Astrocyte (in vitro differentiated cells and primary cell): ENCODE measurements around the gene ANAPC13.

Source experiments
- EZH2 ChIP-seq: IDR thresholded peaks from 2 replicates; pipeline ENCODE4 v1.6.1; 2012; ENCODE audit warnings: mild to moderate bottlenecking, low read length, inconsistent platforms; ENCODE audit not compliant: insufficient read depth
- TF ChIP-seq, protein P1 (sequence below): IDR thresholded peaks from 2 replicates; pipeline ENCODE4 v1.5.1; 2011; ENCODE audit warnings: low read depth, mild to moderate bottlenecking, inconsistent platforms, low read length, moderate library complexity; ENCODE audit not compliant: insufficient read depth

- TF ChIP-seq, protein P1, sequence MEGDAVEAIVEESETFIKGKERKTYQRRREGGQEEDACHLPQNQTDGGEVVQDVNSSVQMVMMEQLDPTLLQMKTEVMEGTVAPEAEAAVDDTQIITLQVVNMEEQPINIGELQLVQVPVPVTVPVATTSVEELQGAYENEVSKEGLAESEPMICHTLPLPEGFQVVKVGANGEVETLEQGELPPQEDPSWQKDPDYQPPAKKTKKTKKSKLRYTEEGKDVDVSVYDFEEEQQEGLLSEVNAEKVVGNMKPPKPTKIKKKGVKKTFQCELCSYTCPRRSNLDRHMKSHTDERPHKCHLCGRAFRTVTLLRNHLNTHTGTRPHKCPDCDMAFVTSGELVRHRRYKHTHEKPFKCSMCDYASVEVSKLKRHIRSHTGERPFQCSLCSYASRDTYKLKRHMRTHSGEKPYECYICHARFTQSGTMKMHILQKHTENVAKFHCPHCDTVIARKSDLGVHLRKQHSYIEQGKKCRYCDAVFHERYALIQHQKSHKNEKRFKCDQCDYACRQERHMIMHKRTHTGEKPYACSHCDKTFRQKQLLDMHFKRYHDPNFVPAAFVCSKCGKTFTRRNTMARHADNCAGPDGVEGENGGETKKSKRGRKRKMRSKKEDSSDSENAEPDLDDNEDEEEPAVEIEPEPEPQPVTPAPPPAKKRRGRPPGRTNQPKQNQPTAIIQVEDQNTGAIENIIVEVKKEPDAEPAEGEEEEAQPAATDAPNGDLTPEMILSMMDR: no peak
- no peak for TF ChIP-seq EZH2
Measured at GRCh38 chr3:134496471-134497071, 10.8 kb upstream of the ANAPC13 start.
